ENCODE results near the gene LGR4. TPM values are rescaled to one million over a fixed set of nuclear protein-coding genes. Genes with fewer than 3 reads are reported as not detected.

Gene LGR4
- total RNA-seq, 1 experiment from 2014 or later: 44.2 TPM

GRCh38 chr11:27414644-27415043 is 57.9 kb downstream of the LGR4 start:
- Histone ChIP-seq H3K4me1 (no peaks in the 10 kb centered on the region), H3K36me3 (0 out of 2 replicates have a peak, but pooled peaks cover 3% of the 10 kb centered on the region), H3K27me3 (no peaks in the 10 kb centered on the region), H3K9me3 (replicated peaks) (no peaks in the 10 kb centered on the region), H3K4me3 (no peak overlapping the region), H3K27ac (no peak overlapping the region)
- DNase-seq: no peak

GRCh38 chr11:27413218-27413617 is 59.4 kb downstream of the LGR4 start:
- no peak overlapping the region for H3K27ac ChIP-seq
- no peak for DNase-seq
- no peak overlapping the region for H3K4me3 ChIP-seq
- H3K4me1 ChIP-seq: no peaks in the 10 kb centered on the region
- H3K27me3 ChIP-seq: no peaks in the 10 kb centered on the region
- 0 out of 2 replicates have a peak, but pooled peaks cover 3% of the 10 kb centered on the region for H3K36me3 ChIP-seq
- H3K9me3 ChIP-seq (replicated peaks): no peaks in the 10 kb centered on the region

GRCh38 chr11:27412192-27412691 is 60.3 kb downstream of the LGR4 start:
- DNase-seq: no peak
- Histone ChIP-seq H3K27ac (no peak overlapping the region), H3K9me3 (replicated peaks) (no peaks in the 10 kb centered on the region), H3K4me3 (no peak overlapping the region), H3K36me3 (0 out of 2 replicates have a peak, but pooled peaks cover 3% of the 10 kb centered on the region), H3K27me3 (no peaks in the 10 kb centered on the region), H3K4me1 (no peaks in the 10 kb centered on the region)

GRCh38 chr11:27411328-27411727 is 61.3 kb downstream of the LGR4 start:
- no peaks in the 10 kb centered on the region for H3K9me3 ChIP-seq (replicated peaks)
- no peaks in the 10 kb centered on the region for H3K4me1 ChIP-seq
- H3K27me3 ChIP-seq: no peaks in the 10 kb centered on the region
- peaks cover 8% of the 10 kb centered on the region for H3K36me3 ChIP-seq
- no peak overlapping the region for H3K4me3 ChIP-seq
- DNase-seq: no peak
- H3K27ac ChIP-seq: no peak overlapping the region

GRCh38 chr11:27410272-27410671 is 62.3 kb downstream of the LGR4 start:
- H3K4me3 ChIP-seq: no peak overlapping the region
- no peaks in the 10 kb centered on the region for H3K9me3 ChIP-seq (replicated peaks)
- H3K36me3 ChIP-seq: peaks cover 8% of the 10 kb centered on the region
- no peaks in the 10 kb centered on the region for H3K27me3 ChIP-seq
- H3K27ac ChIP-seq: no peak overlapping the region
- no peak for DNase-seq
- no peaks in the 10 kb centered on the region for H3K4me1 ChIP-seq

- H3K36me3 ChIP-seq: peaks cover 8% of the 10 kb centered on the region
- no peak overlapping the region for H3K4me3 ChIP-seq
- DNase-seq: no peak
- H3K27me3 ChIP-seq: no peaks in the 10 kb centered on the region
- H3K27ac ChIP-seq: no peak overlapping the region
- H3K9me3 ChIP-seq (replicated peaks): no peaks in the 10 kb centered on the region
- no peaks in the 10 kb centered on the region for H3K4me1 ChIP-seq
Measured at GRCh38 chr11:27409742-27410141, 62.8 kb downstream of the LGR4 start.

GRCh38 chr11:27409049-27409448 is 63.5 kb downstream of the LGR4 start:
- H3K9me3 ChIP-seq (replicated peaks): no peaks in the 10 kb centered on the region
- no peak for DNase-seq
- no peak overlapping the region for H3K4me3 ChIP-seq
- H3K27me3 ChIP-seq: no peaks in the 10 kb centered on the region
- H3K36me3 ChIP-seq: peaks cover 8% of the 10 kb centered on the region
- no peaks in the 10 kb centered on the region for H3K4me1 ChIP-seq
- H3K27ac ChIP-seq: no peak overlapping the region

- H3K9me3 ChIP-seq (replicated peaks): no peaks in the 10 kb centered on the region
- no peak for DNase-seq
- H3K36me3 ChIP-seq: peaks cover 8% of the 10 kb centered on the region
- H3K4me1 ChIP-seq: no peaks in the 10 kb centered on the region
- H3K4me3 ChIP-seq: no peak overlapping the region
- no peak overlapping the region for H3K27ac ChIP-seq
- H3K27me3 ChIP-seq: no peaks in the 10 kb centered on the region
Measured at GRCh38 chr11:27408246-27408800, 64.3 kb downstream of the LGR4 start.

- H3K4me1 ChIP-seq: no peaks in the 10 kb centered on the region
- no peak overlapping the region for H3K4me3 ChIP-seq
- DNase-seq: no peak
- H3K36me3 ChIP-seq: peaks cover 8% of the 10 kb centered on the region
- H3K9me3 ChIP-seq (replicated peaks): no peaks in the 10 kb centered on the region
- H3K27ac ChIP-seq: no peak overlapping the region
- no peaks in the 10 kb centered on the region for H3K27me3 ChIP-seq
Measured at GRCh38 chr11:27406498-27407354, 65.9 kb downstream of the LGR4 start.

- no peaks in the 10 kb centered on the region for H3K9me3 ChIP-seq (replicated peaks)
- H3K4me3 ChIP-seq: no peak overlapping the region
- no peaks in the 10 kb centered on the region for H3K27me3 ChIP-seq
Measured at GRCh38 chr11:27405134-27405533, 67.5 kb downstream of the LGR4 start.

GRCh38 chr11:27404427-27404826 is 68.2 kb downstream of the LGR4 start:
- Histone ChIP-seq H3K4me1 (peaks cover 3% of the 10 kb centered on the region; the same call in 1 of the 2 replicates), H3K4me3 (no peak overlapping the region), H3K27ac (no peak overlapping the region), H3K36me3 (peaks cover 5% of the 10 kb centered on the region), H3K27me3 (no peaks in the 10 kb centered on the region), H3K9me3 (replicated peaks) (no peaks in the 10 kb centered on the region)
- no peak for DNase-seq

More at GRCh38 chr11:27405134-27405533, 67.5 kb downstream of the LGR4 start:
- H3K27ac ChIP-seq: no peak overlapping the region
- DNase-seq: no peak
- H3K36me3 ChIP-seq: peaks cover 5% of the 10 kb centered on the region
- H3K4me1 ChIP-seq: no peaks in the 10 kb centered on the region

GRCh38 chr11:27403195-27403594 is 69.4 kb downstream of the LGR4 start:
- H3K36me3 ChIP-seq: peaks cover 5% of the 10 kb centered on the region
- H3K9me3 ChIP-seq (replicated peaks): no peaks in the 10 kb centered on the region
- H3K27ac ChIP-seq: no peak overlapping the region
- no peaks in the 10 kb centered on the region for H3K27me3 ChIP-seq
- H3K4me3 ChIP-seq: no peak overlapping the region
- H3K4me1 ChIP-seq: peaks cover 12% of the 10 kb centered on the region
- DNase-seq: no peak

- no peak for DNase-seq
- Histone ChIP-seq H3K27me3 (no peaks in the 10 kb centered on the region), H3K27ac (no peak overlapping the region), H3K4me3 (no peak overlapping the region), H3K36me3 (peaks cover 5% of the 10 kb centered on the region), H3K4me1 (peaks cover 15% of the 10 kb centered on the region), H3K9me3 (replicated peaks) (no peaks in the 10 kb centered on the region)
Measured at GRCh38 chr11:27402450-27402849, 70.1 kb downstream of the LGR4 start.

- peaks cover 3% of the 10 kb centered on the region for H3K36me3 ChIP-seq
- H3K9me3 ChIP-seq (replicated peaks): no peaks in the 10 kb centered on the region
Measured at GRCh38 chr11:27401833-27402316, 70.7 kb downstream of the LGR4 start.

GRCh38 chr11:27401280-27401832 is 71.2 kb downstream of the LGR4 start:
- Histone ChIP-seq H3K36me3 (no peaks in the 10 kb centered on the region), H3K27ac (no peak overlapping the region), H3K4me1 (peaks cover 26% of the 10 kb centered on the region), H3K27me3 (no peaks in the 10 kb centered on the region), H3K9me3 (replicated peaks) (no peaks in the 10 kb centered on the region), H3K4me3 (no peak overlapping the region)
- DNase-seq: no peak

More at GRCh38 chr11:27401833-27402316, 70.7 kb downstream of the LGR4 start:
- Histone ChIP-seq H3K27me3 (no peaks in the 10 kb centered on the region), H3K27ac (no peak overlapping the region), H3K4me3 (no peak overlapping the region), H3K4me1 (peaks cover 21% of the 10 kb centered on the region)
- DNase-seq: no peak
